Esophagus squamous epithelium (tissue), 5 donors: ENCODE results near the gene TMEM63A. TPM values are rescaled to one million over a fixed set of nuclear protein-coding genes. Genes with fewer than 3 reads are reported as not detected.

Source experiments
- DNase-seq: peaks from one replicate; lab custom pipeline; 2025; lab: John Stamatoyannopoulos, UW
- H3K27ac ChIP-seq, 4 donors: fragments of 200-600 bp; sonication (generic); one replicate each; pipeline ENCODE4 v1.5.1; 2016 to 2019; ENCODE audit warnings: mild to moderate bottlenecking in 1 of 4
- H3K27me3 ChIP-seq, 4 donors: fragments of 200-600 bp; sonication (generic); 1 replicate in 3 of 4; 2 replicates in 1 of 4; pipeline versions ENCODE4 v1.5.1 to v1.6.0; 2017 to 2021; ENCODE audit warnings: antibody characterized with exemption in 1 of 4
- H3K36me3 ChIP-seq, 3 donors: fragments of 200-600 bp; sonication (generic); one replicate each; pipeline ENCODE4 v1.5.1; 2016 to 2019
- H3K4me1 ChIP-seq, 3 donors: fragments of 200-600 bp; sonication (generic); one replicate each; pipeline ENCODE4 v1.5.1; 2017 to 2019
- H3K4me3 ChIP-seq, 4 donors: fragments of 200-600 bp; sonication (generic); 1 replicate in 3 of 4; 2 replicates in 1 of 4; pipeline ENCODE4 v1.5.1; 2016 to 2019; ENCODE audit warnings: mild to moderate bottlenecking in 2 of 4, moderate library complexity in 1 of 4
- H3K9me3 ChIP-seq, 3 donors: fragments of 200-600 bp; sonication (generic); one replicate each; pipeline ENCODE4 v1.5.1; 2016 to 2019
- CTCF ChIP-seq, 6 experiments: fragments of 450-650 bp in 4 of 6; fragments of 200-600 bp in 2 of 6; sonication (generic) in 2 of 6; IDR thresholded peaks; one replicate each; pipeline ENCODE4 v1.5.1; 2016 to 2019; ENCODE audit warnings: antibody characterized with exemption in 6 of 6, mild to moderate bottlenecking in 4 of 6, moderate library complexity in 4 of 6
- POLR2A ChIP-seq, 4 donors: fragments of 450-650 bp; IDR thresholded peaks; one replicate each; pipeline ENCODE4 v1.6.1; 2017; ENCODE audit warnings: antibody characterized with exemption in 4 of 4, mild to moderate bottlenecking in 4 of 4, moderate library complexity in 3 of 4
- WGBS, 2 donors: methylation state at CpG; one replicate each; pipeline ENCODE4 v1.1.5; 2018; 5-methylcytosine and 5-hydroxymethylcytosine counted together
- intact Hi-C: fragments of 100-400 bp; cut with DNase I; formaldehyde crosslinking; loops from one replicate; pipeline ENCODE4 v1.15.0; 2022
- total RNA-seq, 4 donors: library from RNA; depleted of rRNA; stranded (reverse); fragments of >200 nt; gene quantifications; one replicate each; pipeline ENCODE4 v1.1.0, GENCODE V29; 2016
- donor health status: DM: yes; HTN: yes; CAD: no.

TMEM63A gene
- total RNA-seq, 4 donors from 2014 or later = 9.8 to 27.1 (median 18.3) TPM

GRCh38 chr1:225860876-225861441, 21.2 kb downstream of the TMEM63A start:
- Histone ChIP-seq H3K4me1 (peaks cover 0 to 12% (median 0%) of the 10 kb centered on the region in 3 donors), H3K27ac (no peak overlapping the region), H3K4me3 (no peak overlapping the region), H3K27me3 (no peaks in the 10 kb centered on the region), H3K9me3 (no peaks in the 10 kb centered on the region), H3K36me3 (peaks cover 31 to 94% (median 34%) of the 10 kb centered on the region in 3 donors)
- DNase-seq = no peak
- intact Hi-C loops = no loop called here
- WGBS, 2 donors = 80 to 85% methylated on average over 6 to 7 of the region's 7 CpGs
- TF ChIP-seq CTCF (IDR thresholded peaks at IDR 0.05) = no peak
- TF ChIP-seq POLR2A (IDR thresholded peaks at IDR 0.05) = no peak

- TF ChIP-seq POLR2A (IDR thresholded peaks at IDR 0.05) = no peak
- TF ChIP-seq CTCF (IDR thresholded peaks at IDR 0.05) = no peak
- Histone ChIP-seq H3K9me3 (no peaks in the 10 kb centered on the region), H3K36me3 (peaks cover 25 to 94% (median 29%) of the 10 kb centered on the region in 3 donors), H3K27ac (no peak overlapping the region), H3K27me3 (no peaks in the 10 kb centered on the region), H3K4me1 (peaks cover 0 to 5% (median 0%) of the 10 kb centered on the region in 3 donors), H3K4me3 (no peak overlapping the region)
- intact Hi-C loops = no loop called here
- DNase-seq = no peak
- WGBS, 2 donors = 85 to 98% methylated on average over 4 to 5 of the region's 5 CpGs
These were observed 22.1 kb downstream of the TMEM63A start for GRCh38 chr1:225860107-225860506.

- Histone ChIP-seq H3K27ac (no peak overlapping the region), H3K27me3 (no peaks in the 10 kb centered on the region), H3K9me3 (no peaks in the 10 kb centered on the region), H3K4me1 (peaks cover 0 to 3% (median 0%) of the 10 kb centered on the region in 3 donors), H3K4me3 (no peak overlapping the region), H3K36me3 (peaks cover 27 to 96% (median 29%) of the 10 kb centered on the region in 3 donors)
- 84 to 96% methylated on average over 3 to 5 of the region's 5 CpGs for WGBS, 2 donors
- DNase-seq = no peak
- TF ChIP-seq CTCF (IDR thresholded peaks at IDR 0.05) (no peak), POLR2A (IDR thresholded peaks at IDR 0.05) (no peak)
- intact Hi-C loops = no loop called here
These were observed 23.0 kb downstream of the TMEM63A start for GRCh38 chr1:225859151-225859550.

GRCh38 chr1:225857256-225857655, 24.9 kb downstream of the TMEM63A start:
- Histone ChIP-seq H3K9me3 (no peaks in the 10 kb centered on the region), H3K4me3 (no peak overlapping the region), H3K27me3 (no peaks in the 10 kb centered on the region), H3K27ac (no peak overlapping the region), H3K36me3 (peaks cover 32 to 96% (median 34%) of the 10 kb centered on the region in 3 donors), H3K4me1 (no peaks in the 10 kb centered on the region)
- no peak for DNase-seq
- intact Hi-C loops = no loop called here
- TF ChIP-seq POLR2A (IDR thresholded peaks at IDR 0.05) = no peak
- no peak for TF ChIP-seq CTCF (IDR thresholded peaks at IDR 0.05)
- WGBS, 2 donors = 59 to 65% methylated on average over 6 to 7 of the region's 7 CpGs

GRCh38 chr1:225855503-225856300, 26.5 kb downstream of the TMEM63A start:
- no peak for DNase-seq
- TF ChIP-seq CTCF (IDR thresholded peaks at IDR 0.05) (no peak), POLR2A (IDR thresholded peaks at IDR 0.05) (no peak)
- Histone ChIP-seq H3K9me3 (no peaks in the 10 kb centered on the region), H3K4me3 (no peak overlapping the region), H3K36me3 (peaks cover 20 to 96% (median 21%) of the 10 kb centered on the region in 3 donors), H3K27ac (no peak overlapping the region), H3K4me1 (peaks cover 0 to 5% (median 0%) of the 10 kb centered on the region in 3 donors), H3K27me3 (no peaks in the 10 kb centered on the region)
- WGBS, 2 donors = 79 to 83% methylated on average over 8 to 10 of the region's 10 CpGs
- intact Hi-C loops = no loop called here
